Right lobe of liver (tissue), 6 donors: Measurements from ENCODE around the gene PTPRCAP. TPM values are rescaled to one million over a fixed set of nuclear protein-coding genes. Genes with fewer than 3 reads are reported as not detected.

Source experiments
- ATAC-seq, 4 donors: fragments of 200-7000 bp; cut with Tn5 transposase; one replicate each; pipeline ENCODE4 v1.9.1; 2020; ENCODE audit warnings: mild to moderate bottlenecking in 4 of 4, moderate library complexity in 4 of 4
- DNase-seq, 3 donors: peaks; one replicate each; pipeline ENCODE4 v3.0.0-alpha.2; 2020
- H3K27ac ChIP-seq, 3 donors: fragments of 200-600 bp; one replicate each; pipeline ENCODE4 v1.8.0; 2022
- H3K27me3 ChIP-seq, 2 donors: fragments of 200-600 bp; one replicate each; pipeline ENCODE4 v1.8.0; 2022
- H3K36me3 ChIP-seq, 4 donors: fragments of 200-600 bp; sonication (generic) in 1 of 4; one replicate each; pipeline versions ENCODE4 v1.5.1 to v1.8.0; 2017 to 2022; ENCODE audit warnings: control low read depth in 1 of 4
- H3K4me1 ChIP-seq, 4 donors: fragments of 200-600 bp; sonication (generic) in 1 of 4; one replicate each; pipeline versions ENCODE4 v1.5.1 to v1.8.0; 2017 to 2022; ENCODE audit warnings: control low read depth in 1 of 4
- H3K4me3 ChIP-seq, 3 donors: fragments of 200-600 bp; one replicate each; pipeline ENCODE4 v1.8.0; 2022
- H3K9me3 ChIP-seq, 4 donors: fragments of 200-600 bp; sonication (generic) in 1 of 4; one replicate each; pipeline versions ENCODE4 v1.5.1 to v1.8.0; 2017 to 2022; ENCODE audit warnings: control low read depth in 1 of 4
- CTCF ChIP-seq, 4 donors: fragments of 200-600 bp in 3 of 4; fragments of 450-650 bp in 1 of 4; IDR thresholded peaks; one replicate each; pipeline versions ENCODE4 v1.5.1 to v1.8.0; 2016 to 2022; ENCODE audit warnings: antibody characterized with exemption in 4 of 4, mild to moderate bottlenecking in 2 of 4
- POLR2A ChIP-seq: fragments of 450-650 bp; IDR thresholded peaks from one replicate; pipeline ENCODE4 v1.6.1; 2017; ENCODE audit warnings: antibody characterized with exemption, mild to moderate bottlenecking
- WGBS: methylation state at CpG from one replicate; pipeline ENCODE4 v1.1.6; 2018; ENCODE audit warnings: low coverage, low lambda C conversion rate; ENCODE audit not compliant: insufficient coverage; ENCODE audit errors: missing lambda C conversion rate; 5-methylcytosine and 5-hydroxymethylcytosine counted together
- intact Hi-C, 2 donors: fragments of 100-400 bp; cut with DNase I; formaldehyde crosslinking; loops; one replicate each; pipeline versions ENCODE4 v1.11.2 to v1.14.1; 2022
- total RNA-seq, 6 experiments: library from RNA; depleted of rRNA in 2 of 6; stranded (reverse); fragments of >200 nt in 2 of 6; fragmentation: NEBNext Ultra II Directional in 3 of 6; extraction: Animal tissue kit (Norgen Biotek cat#: 25700) in 3 of 6; gene quantifications; one replicate each; pipeline versions ENCODE4 v1.1.0 to v1.2.4, GENCODE V29; 2016 to 2023
- donor health status: DM: no; HTN: yes; CAD: no.
- donor health status: DM: no; HTN: no; CAD: no.
- donor health status: DM: no; HTN: no; CAD: no.
- donor health status: DM: no; HTN: yes; CAD: no.
- donor health status: DM: no; HTN: yes; CAD: no.

PTPRCAP gene
- total RNA-seq, 6 experiments from 2014 or later = 0.72 to 2.8 (median 2.1) TPM

- DNase-seq (no peak), ATAC-seq (no peak)
- H3K4me3 ChIP-seq = no peak overlapping the region
- TF ChIP-seq CTCF (IDR thresholded peaks at IDR 0.05) (no peak), POLR2A (no peak)
- no peaks in the 10 kb centered on the region for H3K9me3 ChIP-seq
- H3K27me3 ChIP-seq = no peaks in the 10 kb centered on the region
- intact Hi-C loops = no loop called here
- H3K27ac ChIP-seq = no peak overlapping the region
- WGBS = 100% methylated on average over 1 of the region's 19 CpGs
- no peaks in the 10 kb centered on the region for H3K36me3 ChIP-seq
- no peaks in the 10 kb centered on the region for H3K4me1 ChIP-seq
These were observed 20.8 kb upstream of the PTPRCAP start for GRCh38 chr11:67458266-67458665.

- intact Hi-C loops = no loop called here
- Histone ChIP-seq H3K4me1 (no peaks in the 10 kb centered on the region), H3K9me3 (no peaks in the 10 kb centered on the region), H3K27me3 (no peaks in the 10 kb centered on the region), H3K27ac (no peak overlapping the region), H3K4me3 (no peak overlapping the region), H3K36me3 (no peaks in the 10 kb centered on the region)
- no peak for ATAC-seq
- no peak for DNase-seq
- no peak for TF ChIP-seq CTCF (IDR thresholded peaks at IDR 0.05)
- TF ChIP-seq POLR2A = no peak
- WGBS = no CpG with 5 or more reads among the region's 12 CpGs
These were observed 20.0 kb upstream of the PTPRCAP start for GRCh38 chr11:67457453-67457852.

GRCh38 chr11:67456068-67456705 lies 18.7 kb upstream of the PTPRCAP start:
- intact Hi-C loops = no loop called here
- Histone ChIP-seq H3K27ac (no peak overlapping the region), H3K36me3 (no peaks in the 10 kb centered on the region), H3K9me3 (no peaks in the 10 kb centered on the region), H3K27me3 (no peaks in the 10 kb centered on the region), H3K4me1 (no peaks in the 10 kb centered on the region), H3K4me3 (no peak overlapping the region)
- no peak for ATAC-seq
- no peak for TF ChIP-seq CTCF (IDR thresholded peaks at IDR 0.05)
- no peak for TF ChIP-seq POLR2A
- no CpG with 5 or more reads among the region's 25 CpGs for WGBS
- no peak for DNase-seq

- WGBS = no CpG with 5 or more reads among the region's 3 CpGs
- H3K4me3 ChIP-seq = no peak within 1 kb of the TSS
- H3K27ac ChIP-seq = no peak within 1 kb of the TSS
- intact Hi-C loops = no loop called here
- no peaks in the 10 kb centered on the region for H3K9me3 ChIP-seq
- TF ChIP-seq CTCF (IDR thresholded peaks at IDR 0.05) (no peak), POLR2A (no peak)
- no peaks in the 10 kb centered on the region for H3K36me3 ChIP-seq
- ATAC-seq = no peak
- no peak for DNase-seq
- no peaks in the 10 kb centered on the region for H3K27me3 ChIP-seq
- H3K4me1 ChIP-seq = no peaks in the 10 kb centered on the region
These were observed 17.6 kb upstream of the PTPRCAP start, which contains the start of gene CABP4 for GRCh38 chr11:67455054-67455453. TSS of gene CABP4 (plus strand) at chr11:67455354. CDS start at chr11:67455424, 70 bp downstream.
